ENCODE results near the gene SETD2. TPM values are rescaled to one million over a fixed set of nuclear protein-coding genes. Genes with fewer than 3 reads are reported as not detected.

The SETD2 gene
- total RNA-seq, 1 experiment from 2014 or later, result 47.7 TPM

DNA sequence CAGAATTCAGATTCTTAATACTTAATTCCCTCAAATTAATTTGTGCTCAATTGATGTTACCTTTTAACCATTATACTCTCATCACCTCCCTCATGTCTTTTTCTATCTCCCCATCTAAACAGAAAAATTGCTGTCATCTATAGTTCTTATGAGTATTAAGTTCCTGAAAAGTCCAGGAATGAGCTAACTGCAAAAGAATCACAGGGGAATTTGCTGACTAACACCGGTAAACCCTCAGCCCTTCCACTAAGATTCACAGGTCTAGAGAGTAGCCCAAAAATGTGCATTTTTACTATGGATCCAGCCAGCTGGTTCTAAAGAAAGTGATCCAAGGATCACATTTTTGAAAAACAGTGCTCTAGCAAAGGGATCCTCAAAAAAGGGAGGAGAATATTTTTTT, 67.0 kb downstream of the SETD2 start:
- H3K27ac ChIP-seq, result no peak overlapping the region
- DNase-seq, result no peak
- H3K4me1 ChIP-seq (replicated peaks; ENCODE audit: insufficient read depth), result no peaks in the 10 kb centered on the region
- H3K27me3 ChIP-seq (ENCODE audit: insufficient read depth, low read depth), result no peaks in the 10 kb centered on the region
- BruUV-seq (replicated peaks), result no TSS peak
- peaks cover 8% of the 10 kb centered on the region; the same call in 1 of the 2 replicates for H3F3A ChIP-seq (ENCODE audit: insufficient read depth, low read depth)
- POLR2A ChIA-PET (ENCODE audit: unreplicated experiment), result no interaction called here
- TF ChIP-seq EZH2 (IDR thresholded peaks at IDR 0.05; ENCODE audit: low read depth), result no peak
- no peak for TF ChIP-seq CTCF (conservative IDR thresholded peaks at IDR 0.05)
- no peaks in the 10 kb centered on the region for H4K20me1 ChIP-seq (ENCODE audit: insufficient read depth)
- H2AFZ ChIP-seq, result no peak overlapping the region
- peaks cover 17% of the 10 kb centered on the region for H3K36me3 ChIP-seq (ENCODE audit: low read depth)
- no peaks in the 10 kb centered on the region for H3K9me3 ChIP-seq (ENCODE audit: insufficient read depth, low read depth)
- no peak overlapping the region for H3K4me3 ChIP-seq
- H3K4me2 ChIP-seq, result no peak overlapping the region
- intact Hi-C loops (cut with micrococcal nuclease; ENCODE audit: unreplicated experiment), result no loop called here
- no peaks in the 10 kb centered on the region for H3K79me2 ChIP-seq (ENCODE audit: low read depth)
- H3K9me2 ChIP-seq (ENCODE audit: insufficient read depth), result no peaks in the 10 kb centered on the region
- CTCF ChIA-PET, result interaction anchor here (0.6 kb wide), 1 partner anchor 41 kb away, joined by 9 read pairs; no protein-coding TSS in a partner anchor

DNA sequence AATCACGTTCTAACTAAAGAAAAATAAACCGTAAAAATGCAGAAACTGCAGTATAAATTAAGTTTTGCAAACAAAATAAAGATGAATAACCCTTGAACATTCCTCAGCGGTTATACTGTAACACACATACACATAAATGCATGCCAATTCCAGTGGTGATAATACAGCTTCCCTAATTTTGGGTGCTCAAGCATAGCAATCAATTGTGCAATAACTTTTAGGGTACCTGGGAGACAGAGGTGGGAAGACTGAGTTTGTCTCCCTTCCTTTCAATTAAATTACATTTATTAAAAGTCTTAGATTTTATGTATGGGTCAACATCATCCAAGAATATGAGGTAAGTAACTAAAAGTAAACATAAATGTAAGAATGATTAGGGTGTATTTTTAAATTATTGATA, 71.8 kb downstream of the SETD2 start:
- Histone ChIP-seq H3K27me3 (ENCODE audit: insufficient read depth, low read depth) (no peaks in the 10 kb centered on the region), H3K27ac (no peak overlapping the region), H2AFZ (no peak overlapping the region), H3K79me2 (ENCODE audit: low read depth) (no peaks in the 10 kb centered on the region), H3F3A (ENCODE audit: insufficient read depth, low read depth) (no peaks in the 10 kb centered on the region), H3K9me3 (ENCODE audit: insufficient read depth, low read depth) (no peaks in the 10 kb centered on the region), H4K20me1 (ENCODE audit: insufficient read depth) (no peaks in the 10 kb centered on the region), H3K4me1 (replicated peaks; ENCODE audit: insufficient read depth) (no peaks in the 10 kb centered on the region), H3K4me3 (no peak overlapping the region), H3K4me2 (no peak overlapping the region), H3K9me2 (ENCODE audit: insufficient read depth) (no peaks in the 10 kb centered on the region), H3K36me3 (ENCODE audit: low read depth) (peaks cover 5% of the 10 kb centered on the region)
- TF ChIP-seq EZH2 (IDR thresholded peaks at IDR 0.05; ENCODE audit: low read depth) (no peak), CTCF (conservative IDR thresholded peaks at IDR 0.05) (no peak)
- ChIA-PET POLR2A (ENCODE audit: unreplicated experiment) (no interaction called here), CTCF (no interaction called here)
- no peak for DNase-seq
- no TSS peak for BruUV-seq (replicated peaks)
- intact Hi-C loops (cut with micrococcal nuclease; ENCODE audit: unreplicated experiment), result no loop called here

GRCh38 chr3:47089630-47090029, 74.3 kb downstream of the SETD2 start:
- BruUV-seq (replicated peaks), result no TSS peak
- H3K36me3 ChIP-seq (ENCODE audit: low read depth), result peaks cover 7% of the 10 kb centered on the region; the same call in 1 of the 2 replicates

More at GRCh38 chr3:47089630-47090029, 74.3 kb downstream of the SETD2 start:
- Histone ChIP-seq H3F3A (ENCODE audit: insufficient read depth, low read depth) (no peaks in the 10 kb centered on the region), H3K9me3 (ENCODE audit: insufficient read depth, low read depth) (no peaks in the 10 kb centered on the region), H3K4me2 (no peak overlapping the region), H3K27ac (no peak overlapping the region), H3K4me1 (replicated peaks; ENCODE audit: insufficient read depth) (no peaks in the 10 kb centered on the region), H3K27me3 (ENCODE audit: insufficient read depth, low read depth) (no peaks in the 10 kb centered on the region), H3K79me2 (ENCODE audit: low read depth) (no peaks in the 10 kb centered on the region), H3K9me2 (ENCODE audit: insufficient read depth) (no peaks in the 10 kb centered on the region), H3K4me3 (no peak overlapping the region), H4K20me1 (ENCODE audit: insufficient read depth) (no peaks in the 10 kb centered on the region), H2AFZ (no peak overlapping the region)
- intact Hi-C loops (cut with micrococcal nuclease; ENCODE audit: unreplicated experiment), result no loop called here
- POLR2A ChIA-PET (ENCODE audit: unreplicated experiment), result interaction anchor here (0.7 kb wide), 1 partner anchor 36 kb away, joined by 3 read pairs; no protein-coding TSS in a partner anchor
- CTCF ChIA-PET, result no interaction called here
- no peak for TF ChIP-seq CTCF (conservative IDR thresholded peaks at IDR 0.05)
- TF ChIP-seq EZH2 (IDR thresholded peaks at IDR 0.05; ENCODE audit: low read depth), result no peak
- no peak for DNase-seq

Data from PC-9 (cell line).